PC-3 (cell line): Measurements from ENCODE around the gene RTL10. TPM values are rescaled to one million over a fixed set of nuclear protein-coding genes. Genes with fewer than 3 reads are reported as not detected.
A peak's percentile ranks its signal among the peaks of the same experiment; 100 is the strongest.

Experiments
- ATAC-seq: fragments of 200-7000 bp; cut with Tn5 transposase; 2 replicates; pipeline ENCODE4 v1.9.1; 2020; ENCODE audit warnings: mild to moderate bottlenecking, moderate library complexity
- BruUV-seq: library from RNA; stranded (reverse); fragments of 400-500 nt; replicated peaks from 2 replicates; lab custom pipeline; 2021; lab: Mats Ljungman, UMichigan
- CTCF ChIA-PET: fragments of 300-600 bp; sonication (Branson Sonifier 250); formaldehyde crosslinking; loops from one replicate; lab custom pipeline; 2022; ENCODE audit warnings: antibody characterized with exemption; lab: Charles Lee
- POLR2A ChIA-PET: fragments of 300-600 bp; sonication (Branson Sonifier 250); formaldehyde crosslinking; loops from one replicate; lab custom pipeline; 2022; ENCODE audit warnings: antibody characterized with exemption; ENCODE audit not compliant: unreplicated experiment; lab: Charles Lee
- DNase-seq: peaks from one replicate; pipeline ENCODE4 v3.0.0-alpha.2; 2015
- H2AFZ ChIP-seq: fragments of 300-600 bp; sonication (generic); 2 replicates; pipeline ENCODE4 v1.6.0; 2016; ENCODE audit warnings: antibody characterized with exemption, low read length
- H3F3A ChIP-seq: fragments of 300-600 bp; sonication (generic); one replicate; pipeline ENCODE4 v1.6.0; 2017; ENCODE audit warnings: antibody characterized with exemption, low read length, control low read depth, mild to moderate bottlenecking; ENCODE audit not compliant: unreplicated experiment
- H3K27ac ChIP-seq: fragments of 300-600 bp; sonication (generic); 2 replicates; pipeline ENCODE4 v1.5.1; 2016; ENCODE audit warnings: mild to moderate bottlenecking, low read length
- H3K27me3 ChIP-seq: fragments of 300-600 bp; sonication (generic); 2 replicates; pipeline ENCODE4 v1.6.1; 2016; ENCODE audit warnings: low read length, mixed read lengths
- H3K36me3 ChIP-seq: fragments of 300-600 bp; sonication (generic); 2 replicates; pipeline ENCODE4 v1.6.1; 2016; ENCODE audit warnings: low read depth, mixed run types, low read length, mixed read lengths
- H3K4me1 ChIP-seq: fragments of 300-600 bp; sonication (generic); 2 replicates; pipeline ENCODE4 v1.5.1; 2016; ENCODE audit warnings: low read length; ENCODE audit not compliant: insufficient read depth
- H3K4me2 ChIP-seq: fragments of 300-600 bp; sonication (generic); 2 replicates; pipeline ENCODE4 v1.6.0; 2016; ENCODE audit warnings: low read length
- H3K4me3 ChIP-seq: fragments of 300-600 bp; sonication (generic); 2 replicates; pipeline ENCODE4 v1.5.1; 2016; ENCODE audit warnings: mild to moderate bottlenecking, low read length, mixed read lengths
- H3K79me2 ChIP-seq: fragments of 300-600 bp; sonication (generic); 2 replicates; pipeline ENCODE4 v1.6.1; 2017; ENCODE audit warnings: low read length, mixed read lengths
- H3K9ac ChIP-seq: fragments of 300-600 bp; sonication (generic); 2 replicates; pipeline ENCODE4 v1.6.0; 2016; ENCODE audit warnings: mild to moderate bottlenecking, low read length
- H3K9me2 ChIP-seq: fragments of 300-600 bp; sonication (generic); replicated peaks from 2 replicates; pipeline ENCODE4 v1.6.1; 2016; ENCODE audit warnings: mixed run types, low read length, mixed read lengths
- H3K9me3 ChIP-seq: fragments of 300-600 bp; sonication (generic); 2 replicates; pipeline ENCODE4 v1.6.1; 2016; ENCODE audit warnings: low read length, mixed read lengths
- H4K20me1 ChIP-seq: fragments of 300-600 bp; sonication (generic); 2 replicates; pipeline ENCODE4 v1.6.1; 2016; ENCODE audit warnings: low read length, mixed read lengths
- CTCF ChIP-seq: fragments of 300-600 bp; sonication (generic); conservative IDR thresholded peaks from 2 replicates; pipeline ENCODE4 v1.5.1; 2017; ENCODE audit warnings: antibody characterized with exemption, low read depth, mild to moderate bottlenecking, low read length
- EZH2 ChIP-seq: fragments of 300-600 bp; sonication (generic); IDR thresholded peaks from one replicate; pipeline ENCODE4 v1.6.1; 2017; ENCODE audit warnings: antibody characterized with exemption, mild to moderate bottlenecking, low read length; ENCODE audit not compliant: unreplicated experiment
- EZH2phosphoT487 ChIP-seq: fragments of 300-600 bp; sonication (generic); IDR thresholded peaks from 2 replicates; pipeline ENCODE4 v1.6.1; 2018; ENCODE audit warnings: mild to moderate bottlenecking, antibody characterized with exemption, low read length, borderline replicate concordance
- intact Hi-C: fragments of 100-400 bp; cut with micrococcal nuclease; formaldehyde crosslinking; loops from 2 replicates; pipeline ENCODE4 v1.9.0; 2023
- total RNA-seq: library from RNA; depleted of rRNA; stranded (reverse); fragments of >200 nt; gene quantifications from 2 replicates; pipeline ENCODE4 v1.2.3, GENCODE V29; 2014

RTL10 gene
- total RNA-seq, 1 experiment from 2014 or later, result 7.8 TPM

GRCh38 chr22:19844377-19845053, 10.2 kb downstream of the RTL10 start:
- Histone ChIP-seq H2AFZ (no peak overlapping the region), H3K79me2 (peaks cover 20% of the 10 kb centered on the region), H4K20me1 (0 out of 2 replicates have a peak, but pooled peaks cover 3% of the 10 kb centered on the region), H3K9me2 (no peaks in the 10 kb centered on the region), H3K4me2 (no peak overlapping the region), H3K27ac (no peak overlapping the region), H3K4me3 (no peak overlapping the region), H3K9ac (no peak overlapping the region), H3K9me3 (no peaks in the 10 kb centered on the region), H3K27me3 (no peaks in the 10 kb centered on the region), H3K4me1 (peaks cover 16% of the 10 kb centered on the region), H3F3A (no peaks in the 10 kb centered on the region), H3K36me3 (no peaks in the 10 kb centered on the region)
- DNase-seq, result peak; percentile 15
- no TSS peak for BruUV-seq
- POLR2A ChIA-PET, result no interaction called here
- TF ChIP-seq EZH2 (no peak), EZH2phosphoT487 (no peak)
- intact Hi-C loops, result no loop called here
- peak; percentile 47 for ATAC-seq
- CTCF ChIA-PET, result no interaction called here

- Histone ChIP-seq H3K4me1 (peaks cover 10% of the 10 kb centered on the region), H3K9ac (no peak overlapping the region), H3K79me2 (peaks cover 20% of the 10 kb centered on the region), H3K36me3 (no peaks in the 10 kb centered on the region), H3K27ac (no peak overlapping the region), H3K9me2 (no peaks in the 10 kb centered on the region), H3F3A (no peaks in the 10 kb centered on the region), H2AFZ (no peak overlapping the region), H3K27me3 (no peaks in the 10 kb centered on the region), H3K9me3 (no peaks in the 10 kb centered on the region), H3K4me3 (no peak overlapping the region), H3K4me2 (no peak overlapping the region), H4K20me1 (0 out of 2 replicates have a peak, but pooled peaks cover 3% of the 10 kb centered on the region)
- CTCF ChIA-PET, result no interaction called here
- DNase-seq (no peak), ATAC-seq (no peak)
- no TSS peak for BruUV-seq
- no peak for TF ChIP-seq EZH2phosphoT487
- no peak for TF ChIP-seq EZH2
- no peak for TF ChIP-seq CTCF
- POLR2A ChIA-PET, result no interaction called here
- intact Hi-C loops, result no loop called here
These were observed 10.8 kb downstream of the RTL10 start for GRCh38 chr22:19843857-19844376.

GRCh38 chr22:19843107-19843856, 11.4 kb downstream of the RTL10 start:
- TF ChIP-seq CTCF, result no peak
- no peak for TF ChIP-seq EZH2
- no peak for TF ChIP-seq EZH2phosphoT487
- POLR2A ChIA-PET, result no interaction called here

More at GRCh38 chr22:19843107-19843856, 11.4 kb downstream of the RTL10 start:
- H3K9ac ChIP-seq, result no peak overlapping the region
- no peak overlapping the region for H3K4me2 ChIP-seq
- DNase-seq (no peak), ATAC-seq (peak; percentile 33; the same call in 1 of the 2 replicates)
- H2AFZ ChIP-seq, result no peak overlapping the region
- H3F3A ChIP-seq, result no peaks in the 10 kb centered on the region
- CTCF ChIA-PET, result no interaction called here
- H3K27ac ChIP-seq, result no peak overlapping the region
- H3K27me3 ChIP-seq, result no peaks in the 10 kb centered on the region
- H3K4me3 ChIP-seq, result no peak overlapping the region
- no TSS peak for BruUV-seq
- intact Hi-C loops, result no loop called here
- H3K36me3 ChIP-seq, result no peaks in the 10 kb centered on the region
- peaks cover 15% of the 10 kb centered on the region for H3K79me2 ChIP-seq
- H3K9me2 ChIP-seq, result no peaks in the 10 kb centered on the region
- H4K20me1 ChIP-seq, result no peaks in the 10 kb centered on the region
- H3K9me3 ChIP-seq, result no peaks in the 10 kb centered on the region
- H3K4me1 ChIP-seq, result peaks cover 4% of the 10 kb centered on the region
